Ascending aorta (tissue), 2 donors: Measurements from ENCODE around the gene C16orf95. TPM values are rescaled to one million over a fixed set of nuclear protein-coding genes. Genes with fewer than 3 reads are reported as not detected.

ENCODE experiments used
- DNase-seq, 2 donors: peaks; one replicate each; pipeline ENCODE4 v3.0.0-alpha.2; 2019; ENCODE audit warnings: low spot score in 2 of 2
- H3K27ac ChIP-seq, 2 donors: fragments of 200-600 bp; sonication (generic); one replicate each; pipeline ENCODE4 v1.5.1; 2016 to 2017; ENCODE audit warnings: mild to moderate bottlenecking in 1 of 2
- H3K27me3 ChIP-seq: fragments of 200-600 bp; sonication (generic); one replicate; pipeline ENCODE4 v1.5.1; 2017
- H3K36me3 ChIP-seq, 2 donors: fragments of 200-600 bp; sonication (generic); one replicate each; pipeline ENCODE4 v1.5.1; 2016
- H3K4me1 ChIP-seq, 2 donors: fragments of 200-600 bp; sonication (generic); one replicate each; pipeline ENCODE4 v1.5.1; 2016 to 2017; ENCODE audit warnings: mild to moderate bottlenecking in 1 of 2
- H3K4me3 ChIP-seq, 2 donors: fragments of 200-600 bp; sonication (generic); one replicate each; pipeline ENCODE4 v1.5.1; 2016 to 2017; ENCODE audit warnings: mild to moderate bottlenecking in 1 of 2
- H3K9me3 ChIP-seq, 2 donors: fragments of 200-600 bp; sonication (generic); one replicate each; pipeline ENCODE4 v1.5.1; 2016
- intact Hi-C: fragments of 100-400 bp; cut with DNase I; formaldehyde crosslinking; loops from one replicate; pipeline ENCODE4 v1.15.1; 2023
- total RNA-seq: library from RNA; depleted of rRNA; stranded (reverse); fragments of >200 nt; gene quantifications from one replicate; pipeline ENCODE4 v1.1.0, GENCODE V29; 2016
- TF ChIP-seq, protein P1 (sequence below), 3 experiments: fragments of 200-600 bp in 2 of 3; fragments of 450-650 bp in 1 of 3; sonication (generic) in 2 of 3; IDR thresholded peaks; one replicate each; pipeline ENCODE4 v1.5.1; 2016 to 2019; ENCODE audit warnings: antibody characterized with exemption in 3 of 3, mild to moderate bottlenecking in 1 of 3, moderate library complexity in 1 of 3

C16orf95 gene
- total RNA-seq, 1 donor from 2014 or later = not detected

DNA sequence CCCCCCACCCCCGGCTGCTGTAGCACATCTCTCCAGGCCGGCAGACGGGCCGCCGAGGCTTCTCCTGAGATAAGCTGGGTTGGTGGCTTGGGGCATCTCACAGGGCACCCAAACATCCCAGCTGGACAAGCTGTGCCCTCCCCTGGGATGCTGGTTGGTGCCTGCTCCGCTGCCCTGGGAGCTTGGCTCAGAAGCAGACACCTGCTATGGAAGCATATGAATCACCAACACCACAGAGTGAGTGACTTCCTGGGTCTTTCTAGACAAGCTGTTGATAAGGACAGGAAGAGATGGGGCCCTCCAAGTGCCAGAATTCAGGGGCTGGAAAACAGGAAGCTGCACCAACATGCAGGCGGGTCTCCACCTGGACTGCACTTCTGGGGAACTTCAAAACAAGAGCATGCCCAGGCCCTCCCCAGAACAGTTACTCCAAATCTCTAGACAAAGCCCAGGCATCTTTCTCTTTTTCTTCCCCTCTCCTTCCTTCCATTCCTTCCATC is 13.7 kb downstream of the C16orf95 start:
- no peaks in the 10 kb centered on the region for H3K27me3 ChIP-seq
- no peak overlapping the region for H3K27ac ChIP-seq
- H3K4me1 ChIP-seq = no peaks in the 10 kb centered on the region
- TF ChIP-seq, protein P1, sequence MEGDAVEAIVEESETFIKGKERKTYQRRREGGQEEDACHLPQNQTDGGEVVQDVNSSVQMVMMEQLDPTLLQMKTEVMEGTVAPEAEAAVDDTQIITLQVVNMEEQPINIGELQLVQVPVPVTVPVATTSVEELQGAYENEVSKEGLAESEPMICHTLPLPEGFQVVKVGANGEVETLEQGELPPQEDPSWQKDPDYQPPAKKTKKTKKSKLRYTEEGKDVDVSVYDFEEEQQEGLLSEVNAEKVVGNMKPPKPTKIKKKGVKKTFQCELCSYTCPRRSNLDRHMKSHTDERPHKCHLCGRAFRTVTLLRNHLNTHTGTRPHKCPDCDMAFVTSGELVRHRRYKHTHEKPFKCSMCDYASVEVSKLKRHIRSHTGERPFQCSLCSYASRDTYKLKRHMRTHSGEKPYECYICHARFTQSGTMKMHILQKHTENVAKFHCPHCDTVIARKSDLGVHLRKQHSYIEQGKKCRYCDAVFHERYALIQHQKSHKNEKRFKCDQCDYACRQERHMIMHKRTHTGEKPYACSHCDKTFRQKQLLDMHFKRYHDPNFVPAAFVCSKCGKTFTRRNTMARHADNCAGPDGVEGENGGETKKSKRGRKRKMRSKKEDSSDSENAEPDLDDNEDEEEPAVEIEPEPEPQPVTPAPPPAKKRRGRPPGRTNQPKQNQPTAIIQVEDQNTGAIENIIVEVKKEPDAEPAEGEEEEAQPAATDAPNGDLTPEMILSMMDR (IDR thresholded peaks at IDR 0.05) = no peak
- intact Hi-C loops = no loop called here
- H3K9me3 ChIP-seq = no peaks in the 10 kb centered on the region
- no peak overlapping the region for H3K4me3 ChIP-seq
- H3K36me3 ChIP-seq = no peaks in the 10 kb centered on the region
- DNase-seq = no peak

DNA sequence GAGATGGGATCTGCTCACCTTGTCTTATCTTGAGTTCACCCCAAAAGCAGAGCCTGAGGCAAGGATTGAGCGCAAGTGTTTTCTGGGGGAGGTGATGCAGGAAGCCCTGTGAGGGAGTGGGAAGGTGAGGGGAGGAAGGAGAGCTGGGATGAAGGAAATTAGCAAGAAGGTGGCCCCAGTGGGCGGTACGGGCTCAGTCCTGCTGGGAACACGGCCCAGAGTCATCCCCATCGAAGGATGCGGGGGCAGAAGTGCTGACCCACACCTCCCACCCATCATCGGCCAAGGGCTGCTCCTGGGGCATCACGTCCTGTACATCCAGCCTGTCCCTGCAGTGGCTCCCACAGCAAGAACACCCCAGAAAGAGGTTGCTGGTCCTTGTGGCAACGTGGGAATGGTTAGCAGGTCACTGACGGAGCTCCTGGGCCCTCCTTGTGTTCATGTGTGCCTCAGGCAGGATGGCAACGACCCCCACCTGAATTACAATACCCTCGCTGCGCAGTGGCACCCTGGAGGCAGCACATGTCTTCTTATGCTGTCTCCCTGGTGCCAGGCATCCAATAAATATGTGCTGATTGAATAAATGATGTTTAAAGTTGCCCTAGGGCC is 18.2 kb downstream of the C16orf95 start:
- H3K27me3 ChIP-seq = no peaks in the 10 kb centered on the region
- no peak for DNase-seq
- TF ChIP-seq, protein P1 (IDR thresholded peaks at IDR 0.05) = no peak
- H3K36me3 ChIP-seq = no peaks in the 10 kb centered on the region
- H3K27ac ChIP-seq = no peak overlapping the region
- no peaks in the 10 kb centered on the region for H3K4me1 ChIP-seq
- no peaks in the 10 kb centered on the region for H3K9me3 ChIP-seq
- no peak overlapping the region for H3K4me3 ChIP-seq
- intact Hi-C loops = loop anchor here (5.0 kb wide), 1 partner anchor 737 kb away; no protein-coding TSS in a partner anchor

DNA sequence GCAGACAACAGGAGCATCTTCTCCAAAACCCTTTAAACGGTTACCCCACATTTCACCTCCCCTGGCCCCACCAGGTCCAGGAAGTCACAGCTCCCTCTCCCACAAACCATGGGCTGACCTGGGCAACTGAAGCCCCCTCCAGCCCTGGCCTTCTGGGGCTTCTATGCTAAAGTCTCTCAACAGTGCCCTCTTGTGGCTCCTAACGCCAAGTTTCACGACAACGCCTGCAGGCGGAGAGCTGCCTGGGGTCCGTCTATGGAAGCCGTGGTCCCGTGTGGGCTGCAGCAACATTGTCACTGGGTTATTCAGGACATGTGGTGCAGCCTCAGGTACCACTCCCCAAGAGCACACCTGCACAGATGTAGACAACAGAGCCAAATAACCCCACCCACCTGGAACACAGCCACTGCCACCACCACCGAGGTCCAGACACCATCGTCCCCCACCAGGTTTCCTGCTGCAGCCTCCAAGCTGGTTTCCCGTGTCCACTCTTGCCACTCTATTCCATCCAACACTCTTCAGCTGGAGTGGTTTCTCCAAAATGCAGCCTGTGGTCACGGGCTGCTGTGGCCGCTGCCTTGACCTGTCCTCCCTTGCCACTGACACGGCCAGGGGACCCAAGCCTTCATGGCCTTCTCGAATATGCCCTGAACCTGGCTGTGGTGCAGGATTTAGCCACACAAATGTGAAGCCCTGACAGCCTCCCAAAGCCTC is 19.1 kb downstream of the C16orf95 start:
- Histone ChIP-seq H3K9me3 (no peaks in the 10 kb centered on the region), H3K27me3 (no peaks in the 10 kb centered on the region), H3K36me3 (no peaks in the 10 kb centered on the region), H3K27ac (no peak overlapping the region), H3K4me3 (no peak overlapping the region), H3K4me1 (no peaks in the 10 kb centered on the region)
- intact Hi-C loops = loop anchor here (5.0 kb wide), 1 partner anchor 736 kb away; no protein-coding TSS in a partner anchor
- no peak for DNase-seq
- TF ChIP-seq, protein P1 (IDR thresholded peaks at IDR 0.05) = peak; percentile 43 to 71 (median 49)

DNA sequence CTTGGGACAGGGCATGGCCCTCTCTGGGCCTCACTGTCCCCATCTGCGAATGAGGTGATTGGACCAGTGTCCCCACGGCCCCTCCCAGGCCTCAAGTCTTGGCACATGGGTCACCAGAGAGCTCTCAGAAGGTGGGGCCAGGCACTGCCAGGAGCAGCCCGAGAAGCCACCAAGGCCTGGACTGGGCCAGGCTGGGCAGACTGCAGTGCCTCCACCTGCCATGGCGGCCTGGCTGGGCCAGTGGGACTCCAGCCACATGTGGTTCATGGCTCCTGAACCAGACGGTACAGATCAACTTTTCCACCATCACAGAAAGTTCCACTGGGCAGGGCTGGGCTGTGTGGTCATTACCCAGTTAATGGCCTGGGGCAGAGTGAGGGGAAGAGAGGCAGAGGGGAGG is 19.8 kb downstream of the C16orf95 start:
- Histone ChIP-seq H3K4me1 (no peaks in the 10 kb centered on the region), H3K36me3 (no peaks in the 10 kb centered on the region), H3K4me3 (no peak overlapping the region), H3K27ac (no peak overlapping the region), H3K27me3 (no peaks in the 10 kb centered on the region), H3K9me3 (no peaks in the 10 kb centered on the region)
- TF ChIP-seq, protein P1 (IDR thresholded peaks at IDR 0.05) = no peak
- no peak for DNase-seq
- intact Hi-C loops = loop anchor here (5.0 kb wide), 1 partner anchor 735 kb away; no protein-coding TSS in a partner anchor

DNA sequence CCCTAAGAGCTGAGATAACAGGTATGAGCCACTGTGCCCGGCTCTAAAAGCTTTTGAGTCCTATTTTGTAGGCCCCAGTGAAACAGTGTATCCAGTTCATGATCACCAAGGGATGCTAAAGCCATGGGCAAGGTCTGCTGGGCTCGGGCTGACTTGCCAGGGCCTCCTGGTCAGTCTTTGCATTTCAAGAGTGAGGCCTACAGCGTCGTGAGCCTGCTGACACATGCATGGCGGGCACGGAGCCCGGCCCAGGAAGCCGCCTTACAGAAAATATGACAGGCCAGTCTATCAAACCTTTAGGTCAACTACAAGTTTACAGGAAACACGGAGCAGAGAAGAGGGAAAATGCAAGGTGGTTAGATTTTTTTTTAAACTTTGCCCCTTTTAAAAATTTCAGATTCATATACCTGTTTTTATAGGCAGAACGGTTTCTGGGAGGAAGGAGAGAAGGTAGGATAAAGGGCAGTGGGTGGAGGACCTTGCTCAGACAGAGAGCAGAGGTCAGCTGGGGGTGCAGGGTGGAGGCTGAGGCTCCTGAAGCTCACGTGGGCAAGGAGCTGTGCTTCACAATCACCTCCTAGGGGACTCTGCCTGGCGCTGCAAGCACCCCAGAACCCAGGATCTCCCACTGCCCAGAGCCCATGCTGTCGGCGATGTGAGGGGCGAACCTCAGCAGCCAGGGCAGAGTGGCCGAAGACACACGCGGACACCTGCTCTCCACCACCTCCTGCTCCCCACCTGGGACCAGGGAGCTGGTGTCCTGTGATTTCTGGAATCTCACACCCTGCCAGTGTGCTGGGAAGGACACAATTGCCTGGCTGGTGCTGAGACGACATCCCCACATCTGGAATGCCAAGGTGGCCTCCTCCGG is 21.3 kb downstream of the C16orf95 start:
- Histone ChIP-seq H3K9me3 (no peaks in the 10 kb centered on the region), H3K27ac (no peak overlapping the region), H3K27me3 (no peaks in the 10 kb centered on the region), H3K4me1 (no peaks in the 10 kb centered on the region), H3K4me3 (no peak overlapping the region), H3K36me3 (no peaks in the 10 kb centered on the region)
- intact Hi-C loops = loop anchor here (5.0 kb wide), 1 partner anchor 734 kb away; no protein-coding TSS in a partner anchor
- DNase-seq = no peak
- TF ChIP-seq, protein P1 (IDR thresholded peaks at IDR 0.05) = no peak
